HG03045 (cell line): ENCODE data around the gene TNFRSF6B.

ENCODE experiments used
- ATAC-seq: cut with Tn5 transposase; IDR thresholded peaks from one replicate; pipeline ENCODE4 v1.9.1; 2021; ENCODE audit warnings: mild to moderate bottlenecking, moderate library complexity; ENCODE audit not compliant: unreplicated experiment

The TNFRSF6B gene

DNA sequence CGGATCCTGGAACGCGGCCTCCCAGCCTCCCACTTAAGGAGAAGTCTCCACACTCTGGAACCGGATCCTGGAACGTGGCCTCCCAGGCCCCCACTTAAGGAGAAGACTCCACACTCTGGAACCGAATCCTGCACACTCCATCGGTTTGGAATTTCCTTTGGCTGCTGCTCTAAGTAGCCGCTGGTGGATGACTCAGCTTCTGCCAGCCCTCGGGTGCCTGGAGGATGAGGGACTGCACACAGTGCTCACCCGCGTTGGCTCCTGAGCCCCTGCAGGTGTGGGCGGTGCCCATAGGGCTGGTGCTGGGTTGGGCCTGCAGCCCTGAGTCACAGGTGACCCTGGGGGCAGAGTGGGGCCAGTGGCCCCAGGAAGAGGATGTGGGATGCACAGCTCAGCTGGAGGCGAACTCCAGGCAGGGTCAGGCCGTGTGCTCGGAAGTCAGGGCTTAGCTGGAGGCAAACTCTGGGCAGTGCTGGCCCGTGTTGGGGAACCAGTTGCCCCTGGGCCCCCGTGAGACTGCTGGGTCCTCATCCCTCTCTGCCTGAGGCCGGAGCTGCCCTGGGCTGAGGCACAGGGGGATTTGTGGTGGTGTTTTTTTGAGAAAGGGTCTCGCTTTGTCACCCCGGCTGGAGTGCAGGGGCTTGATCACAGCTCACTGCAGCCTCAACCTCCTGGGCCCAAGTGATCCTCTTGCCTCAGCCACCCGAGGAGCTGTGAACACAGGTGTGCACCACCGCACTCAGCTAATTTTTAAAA, 13.9 kb upstream of the TNFRSF6B start:
- no peak for ATAC-seq

DNA sequence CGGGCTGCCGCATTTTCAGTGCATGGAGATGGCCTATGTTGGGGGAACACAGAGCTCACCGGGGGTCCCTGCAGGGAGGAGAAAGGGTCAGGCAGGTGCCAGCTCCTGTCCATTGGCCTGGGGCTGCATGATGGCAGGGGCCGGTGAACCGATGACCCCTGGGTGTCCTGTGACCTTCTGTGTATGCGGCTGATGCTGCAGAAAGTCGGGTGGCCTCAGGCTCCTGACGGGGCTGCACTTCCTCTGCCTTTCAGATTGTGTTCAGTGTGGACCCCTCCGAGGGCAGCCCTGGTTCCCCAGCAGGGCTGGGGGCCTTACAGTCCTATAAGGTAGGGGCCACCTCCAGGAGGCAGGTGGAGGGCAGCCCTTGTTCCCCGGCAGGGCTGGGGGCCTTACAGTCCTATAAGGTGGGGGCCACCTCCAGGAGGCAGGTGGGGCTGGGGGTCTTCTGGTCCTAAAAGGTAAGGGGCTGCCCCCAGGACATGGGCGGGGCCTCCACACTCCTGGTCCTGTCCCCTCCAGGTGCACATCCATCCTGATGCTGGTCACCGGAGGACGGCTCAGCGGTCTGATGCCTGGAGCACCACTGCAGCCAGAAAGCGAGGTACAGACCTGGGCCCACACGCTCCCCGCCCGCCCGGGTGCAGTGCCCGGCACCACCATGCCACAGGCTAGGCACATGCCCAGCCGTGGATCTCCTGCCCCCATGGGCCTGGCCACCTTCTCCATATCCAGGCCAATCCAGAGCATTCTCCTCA, 11.0 kb upstream of the TNFRSF6B start:
- ATAC-seq, result no peak

DNA sequence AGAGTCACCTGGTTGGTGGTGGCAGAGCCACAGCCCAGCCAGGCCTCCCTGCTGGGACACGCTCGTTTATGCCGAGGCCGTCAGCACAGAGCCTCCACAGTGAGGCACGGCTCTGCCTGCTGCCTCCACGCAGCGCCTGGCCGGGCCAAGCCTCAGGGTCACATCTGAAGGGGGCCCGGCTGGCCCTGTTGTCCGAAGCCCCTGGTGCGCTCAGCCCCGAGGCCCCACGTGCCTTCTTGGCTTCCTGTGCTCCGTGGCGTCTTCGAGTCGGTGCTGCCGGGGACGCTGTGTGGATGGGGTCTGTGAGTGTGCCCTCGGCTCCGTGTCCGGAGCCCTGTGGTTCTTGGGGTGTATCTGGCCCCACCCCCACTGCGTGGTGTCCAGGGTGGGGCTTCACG, 10.4 kb upstream of the TNFRSF6B start:
- no peak for ATAC-seq

DNA sequence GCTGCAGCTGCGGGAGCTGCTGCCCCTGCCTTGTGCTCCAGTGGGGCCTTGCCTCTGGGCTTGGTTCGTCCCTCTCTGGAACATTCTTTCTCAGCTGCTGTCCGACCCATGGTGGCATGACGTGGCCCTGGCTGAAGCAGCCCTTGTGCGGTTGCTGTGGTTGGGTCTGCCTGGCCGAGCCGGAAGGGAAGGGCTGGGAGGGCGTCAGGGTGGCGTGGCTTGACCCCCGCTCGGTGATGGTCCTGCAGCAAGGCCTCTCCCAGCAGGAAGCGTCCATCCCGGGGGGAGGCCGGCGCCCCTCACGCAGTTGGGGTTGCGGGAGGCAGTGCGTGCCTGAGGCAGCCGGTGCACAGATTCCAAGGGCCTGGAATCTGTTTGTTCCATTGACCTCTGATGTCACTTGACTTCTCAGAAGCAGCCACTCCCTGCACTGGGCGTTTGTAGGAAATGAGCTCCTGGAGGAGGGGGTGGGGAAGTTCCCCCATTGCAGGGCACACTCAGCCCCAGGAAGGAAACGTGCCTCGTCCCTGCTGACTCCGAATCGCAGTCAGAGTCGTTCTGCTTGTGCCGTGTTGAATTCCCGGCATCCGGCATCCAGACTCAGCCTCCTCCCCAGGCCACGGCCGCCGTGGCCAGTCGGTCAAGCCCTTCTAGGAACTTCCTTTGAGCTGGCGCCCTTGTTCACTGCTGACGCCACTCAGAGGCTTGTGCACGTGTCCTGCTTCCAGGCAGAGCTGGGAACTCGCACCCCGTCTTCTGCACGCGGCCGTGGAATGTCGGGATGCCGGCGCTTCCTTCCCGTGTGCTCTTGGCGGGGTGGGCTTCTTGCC, 9.7 kb upstream of the TNFRSF6B start:
- ATAC-seq, result no peak

DNA sequence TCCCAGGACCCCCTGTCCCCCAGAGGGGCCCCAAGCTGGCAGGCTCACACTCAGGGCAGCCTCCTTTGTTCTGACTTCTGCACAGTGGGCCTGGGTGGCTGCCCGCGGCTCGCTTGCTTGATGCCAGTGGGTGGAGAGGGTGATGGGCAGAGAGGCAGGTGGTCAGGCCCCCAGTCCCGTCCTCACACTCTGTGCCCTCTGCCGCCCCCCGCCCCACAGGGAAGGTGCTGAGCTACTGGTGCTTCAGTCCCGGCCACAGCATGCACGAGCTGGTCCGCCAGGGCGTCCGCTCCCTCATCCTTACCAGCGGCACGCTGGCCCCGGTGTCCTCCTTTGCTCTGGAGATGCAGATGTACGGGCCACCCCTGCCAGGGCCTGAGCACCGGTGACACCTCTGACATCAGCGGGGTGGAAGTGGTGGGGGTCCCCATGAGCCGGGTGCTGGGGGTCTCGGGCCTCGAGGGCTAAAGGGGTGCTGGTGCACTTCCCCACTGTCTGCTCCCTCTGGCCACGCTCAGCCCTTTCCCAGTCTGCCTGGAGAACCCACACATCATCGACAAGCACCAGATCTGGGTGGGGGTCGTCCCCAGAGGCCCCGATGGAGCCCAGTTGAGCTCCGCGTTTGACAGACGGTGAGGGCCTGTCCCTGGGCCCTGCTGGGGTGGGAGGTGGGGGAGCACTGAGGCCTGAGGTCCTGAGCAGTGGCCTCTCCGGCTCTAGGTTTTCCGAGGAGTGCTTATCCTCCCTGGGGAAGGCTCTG, 8.9 kb upstream of the TNFRSF6B start:
- no peak for ATAC-seq

DNA sequence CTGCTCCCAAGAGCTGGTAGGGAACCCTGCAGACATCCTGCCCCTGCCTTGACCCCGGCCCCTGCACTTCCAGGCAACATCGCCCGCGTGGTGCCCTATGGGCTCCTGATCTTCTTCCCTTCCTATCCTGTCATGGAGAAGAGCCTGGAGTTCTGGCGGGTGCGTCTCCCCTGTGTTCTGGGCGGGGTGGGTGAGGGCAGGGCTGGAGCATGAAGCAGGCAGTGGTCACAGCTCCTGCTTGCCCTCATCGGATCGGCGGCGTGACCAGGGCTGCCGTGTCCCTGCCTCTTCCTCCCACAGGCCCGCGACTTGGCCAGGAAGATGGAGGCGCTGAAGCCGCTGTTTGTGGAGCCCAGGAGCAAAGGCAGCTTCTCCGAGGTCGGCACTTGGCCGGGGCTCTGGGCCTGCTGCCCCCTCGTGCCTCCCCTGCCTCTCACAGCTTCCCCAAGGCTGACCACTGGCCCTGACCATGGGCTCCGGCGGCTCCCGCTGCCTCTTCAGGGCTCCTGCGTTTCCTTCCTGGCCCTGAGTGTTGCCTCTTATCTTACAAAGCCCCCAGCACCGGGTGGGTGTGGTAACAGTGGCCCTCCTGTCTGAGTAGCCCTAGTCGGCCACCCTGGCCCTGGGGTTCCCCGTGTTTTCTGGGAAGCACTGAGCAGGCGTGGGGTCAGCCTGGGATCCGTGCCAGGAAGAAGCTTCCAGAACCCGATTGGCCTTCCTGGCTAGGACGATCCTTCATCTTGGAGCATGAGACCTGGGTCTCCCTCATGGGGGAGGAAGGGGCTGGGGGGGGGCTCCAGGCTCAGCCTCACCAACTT, 8.0 kb upstream of the TNFRSF6B start:
- ATAC-seq, result no peak

DNA sequence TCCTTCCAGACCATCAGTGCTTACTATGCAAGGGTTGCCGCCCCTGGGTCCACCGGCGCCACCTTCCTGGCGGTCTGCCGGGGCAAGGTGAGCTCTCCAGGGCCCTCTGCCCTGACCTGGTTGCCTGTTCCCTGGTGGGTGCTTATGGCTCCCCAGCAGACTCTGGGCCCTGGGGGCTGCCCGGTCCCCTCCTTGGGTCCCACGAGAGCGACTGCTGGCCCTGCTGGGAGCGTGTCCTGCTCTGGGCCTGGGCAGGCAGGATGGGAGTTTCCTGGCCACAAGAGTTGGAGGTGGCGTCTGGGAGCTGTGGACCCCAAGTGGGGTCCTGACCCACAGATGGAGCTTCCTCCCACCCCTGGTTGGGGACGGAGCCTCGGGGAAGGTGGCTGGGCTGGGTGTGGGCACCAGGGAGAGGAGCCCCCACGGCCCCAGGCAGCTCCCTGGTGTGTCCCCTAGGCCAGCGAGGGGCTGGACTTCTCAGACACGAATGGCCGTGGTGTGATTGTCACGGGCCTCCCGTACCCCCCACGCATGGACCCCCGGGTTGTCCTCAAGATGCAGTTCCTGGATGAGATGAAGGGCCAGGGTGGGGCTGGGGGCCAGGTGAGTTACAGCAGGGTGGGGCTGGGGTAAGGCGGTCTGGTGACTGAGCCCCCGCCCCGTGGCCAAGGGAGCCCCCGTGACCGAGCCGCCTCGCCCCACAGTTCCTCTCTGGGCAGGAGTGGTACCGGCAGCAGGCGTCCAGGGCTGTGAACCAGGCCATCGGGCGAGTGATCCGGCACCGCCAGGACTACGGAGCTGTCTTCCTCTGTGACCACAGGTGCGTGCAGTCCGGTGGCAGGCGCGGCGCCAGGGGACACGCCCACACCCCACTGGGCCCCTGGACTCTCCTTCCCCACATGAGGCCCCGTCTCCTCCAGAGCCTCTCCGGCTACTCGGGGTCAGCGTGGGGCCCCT, 7.1 kb upstream of the TNFRSF6B start:
- no peak for ATAC-seq

DNA sequence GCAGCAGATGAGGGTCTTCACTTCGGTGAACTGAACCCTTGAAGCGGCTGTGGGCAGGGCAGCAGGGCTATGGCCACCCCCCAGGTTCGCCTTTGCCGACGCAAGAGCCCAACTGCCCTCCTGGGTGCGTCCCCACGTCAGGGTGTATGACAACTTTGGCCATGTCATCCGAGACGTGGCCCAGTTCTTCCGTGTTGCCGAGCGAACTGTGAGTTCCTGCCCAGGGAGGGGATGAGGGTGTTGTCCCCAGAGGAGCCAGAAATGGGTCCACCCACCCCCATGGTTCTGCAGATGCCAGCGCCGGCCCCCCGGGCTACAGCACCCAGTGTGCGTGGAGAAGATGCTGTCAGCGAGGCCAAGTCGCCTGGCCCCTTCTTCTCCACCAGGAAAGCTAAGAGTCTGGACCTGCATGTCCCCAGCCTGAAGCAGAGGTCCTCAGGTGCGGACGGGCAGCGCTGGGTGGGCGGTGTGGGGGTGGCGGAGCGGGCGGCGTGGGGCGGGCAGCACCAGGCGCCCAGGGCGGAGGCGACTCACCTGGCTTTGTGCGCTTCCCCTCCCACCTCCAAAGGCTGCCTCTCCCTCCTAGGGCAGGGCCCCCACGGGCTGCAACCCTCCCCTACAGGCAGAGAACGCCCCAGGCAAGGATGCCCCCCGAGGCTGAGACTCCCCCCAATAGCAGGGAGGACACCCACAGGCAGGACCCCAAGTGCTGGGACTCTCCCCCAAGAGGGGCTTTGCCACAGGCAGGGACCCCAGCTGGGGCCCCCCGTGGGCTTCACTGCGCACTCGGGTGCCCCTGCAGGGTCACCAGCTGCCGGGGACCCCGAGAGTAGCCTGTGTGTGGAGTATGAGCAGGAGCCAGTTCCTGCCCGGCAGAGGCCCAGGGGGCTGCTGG, 6.2 kb upstream of the TNFRSF6B start:
- ATAC-seq, result no peak

DNA sequence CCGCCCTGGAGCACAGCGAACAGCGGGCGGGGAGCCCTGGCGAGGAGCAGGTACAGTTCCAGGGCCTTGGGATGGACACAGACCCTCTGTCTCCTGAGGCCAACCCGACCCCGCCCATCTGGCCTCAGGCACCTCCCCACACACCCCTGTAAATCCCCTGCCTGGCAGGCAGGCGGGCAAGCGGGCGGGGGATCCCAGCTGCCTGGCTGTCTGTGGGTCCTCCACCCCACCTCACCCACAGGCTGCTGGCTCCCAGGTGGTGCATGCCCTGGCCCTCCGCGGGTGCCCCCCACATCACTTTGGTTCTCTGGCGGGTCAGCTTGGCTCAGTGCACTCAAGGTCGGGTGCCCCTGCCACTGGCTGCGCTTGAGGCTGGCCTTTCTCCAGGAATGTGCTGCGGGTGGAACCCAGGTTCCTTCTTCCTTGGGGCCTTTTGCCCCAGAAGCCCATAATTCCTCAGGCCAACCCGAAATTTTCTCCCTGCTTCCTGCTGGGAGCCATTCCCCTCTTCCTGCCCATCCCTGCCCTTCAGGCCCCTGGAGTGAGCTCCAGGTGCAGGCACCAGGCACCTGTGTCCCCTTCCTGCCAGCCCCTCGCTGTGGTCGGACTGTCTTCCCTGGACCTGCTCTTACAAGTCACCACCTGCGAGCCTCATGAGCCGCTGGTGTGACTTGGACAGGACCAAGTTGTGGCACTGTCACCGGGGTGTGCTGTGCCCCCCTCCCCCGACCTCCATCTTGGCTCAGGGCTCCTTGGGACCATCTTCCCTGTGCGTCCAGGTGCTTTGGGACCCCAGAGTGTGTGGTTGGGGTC, 5.3 kb upstream of the TNFRSF6B start:
- ATAC-seq, result no peak

DNA sequence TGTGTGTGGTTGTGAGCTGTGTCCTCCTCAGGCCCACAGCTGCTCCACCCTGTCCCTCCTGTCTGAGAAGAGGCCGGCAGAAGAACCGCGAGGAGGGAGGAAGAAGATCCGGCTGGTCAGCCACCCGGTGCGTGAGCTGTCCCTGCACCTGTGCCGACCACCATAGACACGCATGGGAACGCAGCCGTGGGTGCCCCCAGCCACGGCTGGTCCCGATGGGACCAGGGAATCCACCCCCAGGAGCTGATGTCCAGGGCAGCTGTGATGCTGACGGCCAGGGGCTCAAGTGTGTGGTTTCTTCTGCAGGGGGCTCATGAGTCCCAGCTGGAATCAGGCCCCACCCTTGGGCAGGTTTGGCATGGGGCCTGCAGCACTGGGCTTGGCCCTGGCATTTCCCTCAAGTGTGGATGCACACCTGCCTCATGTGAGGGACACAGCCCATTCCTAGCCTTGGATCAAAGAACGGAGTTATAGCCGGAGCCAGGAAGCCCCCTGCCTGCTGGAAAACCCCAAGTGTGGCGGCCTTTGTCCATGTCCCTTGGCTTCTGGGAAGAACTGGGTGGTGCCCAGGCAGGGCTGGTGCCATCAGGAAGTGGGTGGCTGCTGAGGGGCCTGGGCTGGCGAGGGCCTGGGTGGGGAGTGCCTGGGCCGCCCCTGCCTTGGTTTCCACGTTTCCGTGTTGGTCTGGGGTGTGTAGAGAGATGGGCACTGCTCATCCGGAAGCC, 4.6 kb upstream of the TNFRSF6B start:
- no peak for ATAC-seq

DNA sequence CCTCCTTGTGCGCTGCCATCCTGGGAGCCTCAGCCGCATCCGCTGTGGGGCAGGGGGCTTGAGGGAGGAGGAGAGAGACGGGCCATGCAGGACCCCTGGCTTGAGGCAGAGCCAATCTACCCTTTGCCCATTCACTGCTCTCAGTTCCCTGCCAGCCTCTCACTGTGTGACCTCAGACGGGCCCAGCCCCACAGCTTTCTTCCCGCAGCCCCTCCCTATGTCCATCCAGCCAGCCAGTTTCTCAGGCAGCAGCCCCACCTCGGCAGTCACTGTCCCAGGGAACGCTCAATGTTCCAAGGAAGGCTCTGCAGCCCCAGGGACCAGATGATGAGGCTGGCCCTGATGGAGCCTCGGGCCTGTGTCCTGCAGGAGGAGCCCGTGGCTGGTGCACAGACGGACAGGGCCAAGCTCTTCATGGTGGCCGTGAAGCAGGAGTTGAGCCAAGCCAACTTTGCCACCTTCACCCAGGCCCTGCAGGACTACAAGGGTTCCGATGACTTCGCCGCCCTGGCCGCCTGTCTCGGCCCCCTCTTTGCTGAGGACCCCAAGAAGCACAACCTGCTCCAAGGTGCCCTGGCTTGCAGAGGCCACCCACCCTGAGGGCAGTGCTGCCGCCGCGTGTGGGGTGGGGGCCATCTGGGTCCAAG, 3.9 kb upstream of the TNFRSF6B start:
- ATAC-seq, result no peak

DNA sequence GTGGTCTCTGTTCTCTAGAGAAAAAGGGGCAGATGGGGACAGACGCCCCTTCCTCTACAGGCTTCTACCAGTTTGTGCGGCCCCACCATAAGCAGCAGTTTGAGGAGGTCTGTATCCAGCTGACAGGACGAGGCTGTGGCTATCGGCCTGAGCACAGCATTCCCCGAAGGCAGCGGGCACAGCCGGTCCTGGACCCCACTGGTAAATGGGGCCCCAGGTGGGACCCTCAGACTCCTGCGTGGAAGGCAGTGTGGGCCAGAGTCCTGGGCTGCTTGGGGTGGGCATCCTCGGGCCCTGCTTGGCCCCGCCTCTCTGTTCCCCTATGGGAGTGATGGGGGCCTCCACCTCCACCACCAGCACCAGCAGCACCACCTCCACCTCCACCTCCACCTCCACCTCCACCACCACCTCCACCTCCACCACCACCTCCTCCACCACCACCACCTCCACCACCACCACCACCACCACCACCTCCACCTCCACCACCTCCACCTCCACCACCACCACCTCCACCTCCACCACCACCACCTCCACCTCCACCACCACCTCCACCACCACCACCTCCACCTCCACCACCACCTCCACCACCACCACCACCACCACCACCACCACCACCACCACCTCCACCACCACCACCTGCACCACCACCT, 3.2 kb upstream of the TNFRSF6B start:
- ATAC-seq, result no peak

DNA sequence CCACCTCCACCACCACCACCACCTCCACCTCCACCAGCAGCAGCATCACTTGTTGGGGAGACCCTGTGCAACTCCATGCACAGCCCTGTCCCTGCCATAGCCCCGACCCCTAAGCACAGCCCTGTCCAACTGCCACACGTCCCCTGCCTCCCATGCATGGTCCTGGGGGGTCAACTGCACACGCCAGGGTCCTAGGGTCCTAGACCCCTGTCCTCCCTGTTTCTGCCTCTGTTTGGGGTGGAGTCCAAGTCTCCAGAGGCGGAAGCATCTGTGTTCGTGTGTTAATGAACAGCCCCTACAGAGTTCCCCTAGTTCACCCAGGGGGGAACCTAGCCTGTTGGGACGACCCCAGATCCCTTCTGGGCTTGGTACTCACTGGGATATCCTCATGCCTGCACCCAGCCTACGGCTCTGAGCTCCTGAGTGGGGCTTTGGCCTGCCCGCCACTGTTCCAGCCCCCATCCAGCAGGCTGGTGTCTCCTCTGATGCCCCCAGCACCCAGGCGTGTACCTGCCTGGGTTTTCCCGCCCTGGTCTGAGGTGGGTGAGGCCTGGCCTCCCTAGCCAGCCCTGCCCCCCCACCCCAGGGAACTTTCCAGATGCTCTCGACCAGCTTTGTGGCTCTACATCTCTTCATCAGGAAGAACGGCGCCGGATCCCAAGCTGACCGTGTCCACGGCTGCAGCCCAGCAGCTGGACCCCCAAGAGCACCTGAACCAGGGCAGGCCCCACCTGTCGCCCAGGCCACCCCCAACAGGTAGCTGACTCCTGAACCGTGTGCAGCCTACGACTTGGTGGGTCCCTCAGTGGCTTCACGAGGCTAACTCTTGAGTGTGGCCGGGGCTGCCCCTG, 2.5 kb upstream of the TNFRSF6B start:
- no peak for ATAC-seq

DNA sequence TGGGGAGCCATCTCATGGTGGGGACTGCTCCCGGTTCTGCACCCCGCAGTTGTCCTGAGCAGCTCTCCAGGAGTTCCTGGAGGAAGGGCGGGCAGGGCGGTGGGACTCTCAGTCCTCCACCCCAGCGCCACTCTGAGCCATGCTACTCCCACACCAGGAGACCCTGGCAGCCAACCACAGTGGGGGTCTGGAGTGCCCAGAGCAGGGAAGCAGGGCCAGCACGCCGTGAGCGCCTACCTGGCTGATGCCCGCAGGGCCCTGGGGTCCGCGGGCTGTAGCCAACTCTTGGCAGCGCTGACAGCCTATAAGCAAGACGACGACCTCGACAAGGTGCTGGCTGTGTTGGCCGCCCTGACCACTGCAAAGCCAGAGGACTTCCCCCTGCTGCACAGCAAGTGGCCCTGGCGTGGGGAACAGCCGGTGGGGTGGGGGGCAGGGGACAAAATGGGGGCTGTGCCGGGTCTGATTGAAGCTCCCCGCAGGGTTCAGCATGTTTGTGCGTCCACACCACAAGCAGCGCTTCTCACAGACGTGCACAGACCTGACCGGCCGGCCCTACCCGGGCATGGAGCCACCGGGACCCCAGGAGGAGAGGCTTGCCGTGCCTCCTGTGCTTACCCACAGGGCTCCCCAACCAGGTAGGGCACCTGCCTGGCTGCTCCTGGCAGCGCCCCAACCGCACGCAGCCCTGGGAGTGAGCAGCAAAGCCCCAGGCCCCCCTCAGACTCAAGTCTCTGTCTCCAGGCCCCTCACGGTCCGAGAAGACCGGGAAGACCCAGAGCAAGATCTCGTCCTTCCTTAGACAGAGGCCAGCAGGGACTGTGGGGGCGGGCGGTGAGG, 1.6 kb upstream of the TNFRSF6B start:
- no peak for ATAC-seq
